ENCODE results near the gene CIT.

DNA sequence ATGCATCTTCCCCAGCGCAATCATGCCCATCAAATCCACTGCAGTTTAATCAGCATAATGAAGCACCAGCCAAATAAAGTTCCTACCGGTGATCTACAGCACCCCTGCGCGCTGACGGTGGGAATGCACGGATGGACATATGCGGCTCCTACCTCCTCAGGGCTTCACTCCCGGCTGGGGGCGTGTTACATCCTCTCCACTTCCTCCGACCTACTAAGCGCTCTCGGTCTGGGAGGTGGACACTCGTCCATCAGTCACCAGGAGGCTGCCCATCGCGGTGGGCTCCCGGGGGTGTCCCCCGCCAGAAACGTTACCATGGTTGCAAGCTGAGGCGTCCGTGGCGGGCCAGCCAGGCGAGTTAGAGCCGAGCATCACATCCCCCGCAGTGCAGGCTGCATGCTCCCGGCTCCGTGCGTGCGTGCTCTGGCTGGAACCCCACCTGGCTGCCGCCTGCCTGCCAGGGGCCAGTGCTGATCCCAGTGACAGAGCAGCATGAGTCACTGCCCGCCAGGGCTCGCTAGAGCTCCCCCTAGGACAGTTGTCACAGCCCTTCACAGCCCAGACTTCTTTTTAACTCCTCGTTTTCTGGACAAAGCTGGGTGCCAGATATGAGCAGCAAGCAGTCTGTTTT, 73.0 kb downstream of the CIT start:
- TF ChIP-seq POLR2A (IDR thresholded peaks at IDR 0.05) (no peak), POLR2AphosphoS5 (IDR thresholded peaks at IDR 0.05; ENCODE audit: insufficient read depth in 1 of 2, low read depth in 1 of 2) (no peak)
- TF ChIP-seq, protein P1, sequence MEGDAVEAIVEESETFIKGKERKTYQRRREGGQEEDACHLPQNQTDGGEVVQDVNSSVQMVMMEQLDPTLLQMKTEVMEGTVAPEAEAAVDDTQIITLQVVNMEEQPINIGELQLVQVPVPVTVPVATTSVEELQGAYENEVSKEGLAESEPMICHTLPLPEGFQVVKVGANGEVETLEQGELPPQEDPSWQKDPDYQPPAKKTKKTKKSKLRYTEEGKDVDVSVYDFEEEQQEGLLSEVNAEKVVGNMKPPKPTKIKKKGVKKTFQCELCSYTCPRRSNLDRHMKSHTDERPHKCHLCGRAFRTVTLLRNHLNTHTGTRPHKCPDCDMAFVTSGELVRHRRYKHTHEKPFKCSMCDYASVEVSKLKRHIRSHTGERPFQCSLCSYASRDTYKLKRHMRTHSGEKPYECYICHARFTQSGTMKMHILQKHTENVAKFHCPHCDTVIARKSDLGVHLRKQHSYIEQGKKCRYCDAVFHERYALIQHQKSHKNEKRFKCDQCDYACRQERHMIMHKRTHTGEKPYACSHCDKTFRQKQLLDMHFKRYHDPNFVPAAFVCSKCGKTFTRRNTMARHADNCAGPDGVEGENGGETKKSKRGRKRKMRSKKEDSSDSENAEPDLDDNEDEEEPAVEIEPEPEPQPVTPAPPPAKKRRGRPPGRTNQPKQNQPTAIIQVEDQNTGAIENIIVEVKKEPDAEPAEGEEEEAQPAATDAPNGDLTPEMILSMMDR (IDR thresholded peaks at IDR 0.05): no peak

Data from vagina (tissue), 2 donors.